Activated effector memory CD4-positive, alpha-beta T cell treated with anti-CD3 and anti-CD28 coated beads, Interleukin-2, amount 50 U/mL, for 16 hours (primary cell): ENCODE measurements around the gene AGPAT3.
"Not testable (repeated sequence)": the region's sequence is repeated elsewhere in the genome, so short reads cannot be mapped to it uniquely, and the experiment has no call there.

Experiments used
- DNase-seq: peaks from one replicate; pipeline ENCODE4 v3.0.0-alpha.2; 2020

AGPAT3 gene

GRCh38 chr21:43884861-43885417 is 19.9 kb downstream of the AGPAT3 start:
- DNase-seq: peak; percentile 56

GRCh38 chr21:43885721-43886120 is 20.7 kb downstream of the AGPAT3 start:
- peak; percentile 55 for DNase-seq

GRCh38 chr21:43886565-43886964 is 21.5 kb downstream of the AGPAT3 start:
- no peak for DNase-seq

GRCh38 chr21:43889069-43889468 is 24.0 kb downstream of the AGPAT3 start:
- DNase-seq: peak; percentile 34

GRCh38 chr21:43890042-43890441 is 25.0 kb downstream of the AGPAT3 start:
- DNase-seq: peak; percentile 34

GRCh38 chr21:43892334-43892733 is 27.3 kb downstream of the AGPAT3 start:
- DNase-seq: no peak

- no peak for DNase-seq
Observed at GRCh38 chr21:43892984-43893535, 28.0 kb downstream of the AGPAT3 start.

GRCh38 chr21:43893536-43894205 is 28.6 kb downstream of the AGPAT3 start:
- no peak for DNase-seq

GRCh38 chr21:43894206-43894577 is 29.2 kb downstream of the AGPAT3 start:
- DNase-seq: no peak

GRCh38 chr21:43895196-43895595 is 30.2 kb downstream of the AGPAT3 start:
- no peak for DNase-seq

GRCh38 chr21:43896696-43897299 is 31.8 kb downstream of the AGPAT3 start:
- not testable (repeated sequence) for DNase-seq

- DNase-seq: no peak
Observed at GRCh38 chr21:43899307-43900077, 34.5 kb downstream of the AGPAT3 start.

- no peak for DNase-seq
Observed at GRCh38 chr21:43900078-43900385, 35.0 kb downstream of the AGPAT3 start.

- no peak for DNase-seq
Observed at GRCh38 chr21:43900690-43901089, 35.7 kb downstream of the AGPAT3 start.

GRCh38 chr21:43902441-43902840 is 37.4 kb downstream of the AGPAT3 start:
- peak; percentile 2 for DNase-seq

- DNase-seq: no peak
Observed at GRCh38 chr21:43903451-43904091, 38.5 kb downstream of the AGPAT3 start.

- DNase-seq: no peak
Observed at GRCh38 chr21:43904331-43904781, 39.3 kb downstream of the AGPAT3 start.

GRCh38 chr21:43905726-43906455 is 40.9 kb downstream of the AGPAT3 start:
- peak; percentile 43 for DNase-seq

GRCh38 chr21:43906585-43907370 is 41.8 kb downstream of the AGPAT3 start:
- peak; percentile 6 for DNase-seq

GRCh38 chr21:43907751-43908150 is 42.7 kb downstream of the AGPAT3 start:
- DNase-seq: no peak

- DNase-seq: peak; percentile 55
Observed at GRCh38 chr21:43908167-43908566, 43.1 kb downstream of the AGPAT3 start.
